Measurements from ENCODE around the gene CCHCR1.

CCHCR1 gene

DNA sequence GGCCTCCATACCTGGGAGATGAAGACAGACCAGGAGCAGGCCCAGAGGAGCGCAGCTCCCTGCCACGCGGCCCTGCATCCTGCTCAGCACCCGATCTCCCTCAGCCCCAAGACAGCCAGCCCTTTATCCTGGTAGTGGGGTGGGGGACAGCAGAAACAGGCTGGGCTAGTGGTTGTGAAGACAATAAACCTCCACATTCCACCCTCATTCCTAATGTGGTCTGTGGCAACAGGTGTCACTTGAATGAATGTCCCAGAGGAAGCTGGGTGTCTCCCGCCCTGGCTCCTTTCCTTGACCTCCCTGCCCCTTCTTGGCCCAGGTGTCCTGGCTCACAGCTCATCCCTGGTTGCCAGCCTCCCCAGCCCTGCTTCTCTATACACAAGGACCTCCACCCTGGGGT is 45.1 kb downstream of the CCHCR1 start, which contains the start of gene C6orf15:
Gene C6orf15, minus strand, starts transcription at position 98 of the 400 bp plus-strand sequence. Its CDS starts 20 bp downstream, at position 78.
- Histone ChIP-seq H3K9ac (ENCODE audit: insufficient read length, low read depth) (no peak within 1 kb of the TSS), H3K9me3 (ENCODE audit: insufficient read depth, low read length) (no peaks in the 10 kb centered on the region; the same call in 1 of the 2 replicates), H3K27me3 (ENCODE audit: insufficient read depth, insufficient read length) (no peaks in the 10 kb centered on the region), H3K4me3 (ENCODE audit: insufficient read length, low read depth) (no peak within 1 kb of the TSS), H3K4me1 (ENCODE audit: insufficient read depth, insufficient read length) (peaks cover 18% of the 10 kb centered on the region), H3K36me3 (ENCODE audit: insufficient read depth, insufficient read length, low read length) (peaks cover 6% of the 10 kb centered on the region)
- DNase-seq (ENCODE audit: low read depth, low spot score): no peak
- TF ChIP-seq ZNF274 (IDR thresholded peaks at IDR 0.05; ENCODE audit: low read depth, low read length) (no peak), YY1 (IDR thresholded peaks at IDR 0.05; ENCODE audit: insufficient read depth, insufficient read length) (no peak), SUZ12 (IDR thresholded peaks at IDR 0.05; ENCODE audit: extremely low read depth, insufficient read depth, insufficient read length) (no peak)

DNA sequence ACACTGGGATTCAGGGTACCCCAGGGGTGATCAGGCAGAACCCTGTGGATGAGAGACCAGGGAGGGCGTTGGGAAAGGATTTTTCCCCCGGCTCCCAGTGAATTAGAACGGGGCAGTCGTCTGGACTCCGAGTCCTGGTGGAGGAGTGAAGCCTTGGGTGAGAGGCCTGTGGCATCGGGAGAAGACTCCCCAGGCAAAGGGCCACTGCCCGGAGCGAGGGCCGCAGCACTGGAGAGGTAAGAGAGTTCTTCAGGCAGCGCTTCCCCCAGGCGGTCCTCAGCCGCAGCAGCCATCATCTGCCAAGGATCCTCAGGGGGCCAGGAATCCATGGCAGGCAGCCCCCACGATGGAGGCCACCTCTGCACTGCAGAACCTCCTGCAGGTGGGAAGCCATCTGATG is 45.9 kb downstream of the CCHCR1 start:
- H3K9ac ChIP-seq (ENCODE audit: insufficient read length, low read depth): no peak overlapping the region
- H3K27me3 ChIP-seq (ENCODE audit: insufficient read depth, insufficient read length): no peaks in the 10 kb centered on the region
- TF ChIP-seq SUZ12 (IDR thresholded peaks at IDR 0.05; ENCODE audit: extremely low read depth, insufficient read depth, insufficient read length): no peak
- no peak for TF ChIP-seq ZNF274 (IDR thresholded peaks at IDR 0.05; ENCODE audit: low read depth, low read length)
- TF ChIP-seq YY1 (IDR thresholded peaks at IDR 0.05; ENCODE audit: insufficient read depth, insufficient read length): no peak
- DNase-seq (ENCODE audit: low read depth, low spot score): no peak
- H3K36me3 ChIP-seq (ENCODE audit: insufficient read depth, insufficient read length, low read length): peaks cover 4% of the 10 kb centered on the region
- peaks cover 16% of the 10 kb centered on the region for H3K4me1 ChIP-seq (ENCODE audit: insufficient read depth, insufficient read length)
- no peak overlapping the region for H3K4me3 ChIP-seq (ENCODE audit: insufficient read length, low read depth)
- no peaks in the 10 kb centered on the region; the same call in 1 of the 2 replicates for H3K9me3 ChIP-seq (ENCODE audit: insufficient read depth, low read length)

DNA sequence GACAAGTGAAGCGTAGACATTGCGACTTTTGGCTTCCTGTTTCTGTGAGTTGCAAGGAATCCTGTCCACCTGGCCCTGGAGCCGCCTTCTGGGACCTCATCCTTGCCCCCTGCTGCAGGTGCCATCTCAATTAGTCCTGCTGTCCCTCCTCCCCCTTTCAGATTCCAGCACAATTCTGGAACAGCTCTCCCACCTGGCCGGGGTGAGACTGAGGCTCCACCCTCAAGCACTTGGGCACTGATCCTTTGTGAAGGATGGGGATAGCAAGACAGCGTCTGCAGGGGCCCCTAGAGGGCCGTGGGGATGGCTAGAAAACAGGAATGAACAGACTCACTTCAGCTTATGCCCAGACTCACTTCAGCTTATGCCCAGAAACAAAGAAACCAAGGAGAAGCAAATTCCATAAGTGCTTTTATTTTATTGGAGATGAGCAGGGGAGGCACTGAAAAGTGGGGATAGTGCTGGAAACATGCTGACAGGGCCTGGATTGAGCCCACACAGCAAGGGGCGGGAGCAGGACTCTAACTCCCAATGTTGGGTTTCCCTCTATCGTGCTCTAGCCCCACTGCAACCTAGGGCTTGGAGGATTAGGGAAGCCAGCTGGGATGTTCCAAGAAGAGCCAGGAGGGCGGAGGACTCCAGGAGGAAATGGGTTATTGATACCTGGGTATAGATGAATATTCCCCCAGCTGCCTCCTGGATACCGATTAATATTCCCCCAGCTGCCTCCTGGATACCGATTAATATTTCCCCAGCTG is 46.6 kb downstream of the CCHCR1 start:
- H3K9ac ChIP-seq (ENCODE audit: insufficient read length, low read depth): no peak overlapping the region
- DNase-seq (ENCODE audit: low read depth, low spot score): no peak
- H3K36me3 ChIP-seq (ENCODE audit: insufficient read depth, insufficient read length, low read length): no peaks in the 10 kb centered on the region
- peaks cover 16% of the 10 kb centered on the region for H3K4me1 ChIP-seq (ENCODE audit: insufficient read depth, insufficient read length)
- H3K27me3 ChIP-seq (ENCODE audit: insufficient read depth, insufficient read length): no peaks in the 10 kb centered on the region
- no peaks in the 10 kb centered on the region for H3K9me3 ChIP-seq (ENCODE audit: insufficient read depth, low read length)
- H3K4me3 ChIP-seq (ENCODE audit: insufficient read length, low read depth): no peak overlapping the region
- TF ChIP-seq SUZ12 (IDR thresholded peaks at IDR 0.05; ENCODE audit: extremely low read depth, insufficient read depth, insufficient read length): no peak
- no peak for TF ChIP-seq YY1 (IDR thresholded peaks at IDR 0.05; ENCODE audit: insufficient read depth, insufficient read length)
- no peak for TF ChIP-seq ZNF274 (IDR thresholded peaks at IDR 0.05; ENCODE audit: low read depth, low read length)

DNA sequence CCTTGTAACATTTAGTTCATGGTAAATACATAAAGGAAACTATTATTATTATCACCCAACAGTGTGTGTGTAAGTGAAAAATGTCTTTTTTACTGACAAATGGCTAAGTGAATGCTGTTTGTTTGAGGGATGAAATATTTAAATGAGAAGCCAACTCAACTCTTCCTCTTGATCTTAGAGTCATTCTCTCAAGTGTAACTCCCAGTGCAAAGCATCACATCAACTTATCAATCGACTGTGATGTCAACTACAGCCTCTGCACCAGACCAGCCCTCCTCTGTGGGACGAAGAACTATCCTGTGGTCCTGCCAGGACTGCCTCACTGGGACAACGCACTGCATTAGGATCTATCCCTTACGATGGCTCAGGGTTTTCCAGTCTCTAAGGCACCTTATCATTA is 50.5 kb downstream of the CCHCR1 start:
- H3K27me3 ChIP-seq (ENCODE audit: insufficient read depth, insufficient read length): no peaks in the 10 kb centered on the region
- no peak overlapping the region for H3K9ac ChIP-seq (ENCODE audit: insufficient read length, low read depth)
- peaks cover 6% of the 10 kb centered on the region for H3K4me1 ChIP-seq (ENCODE audit: insufficient read depth, insufficient read length)
- no peak for DNase-seq (ENCODE audit: low read depth, low spot score)
- H3K36me3 ChIP-seq (ENCODE audit: insufficient read depth, insufficient read length, low read length): no peaks in the 10 kb centered on the region
- no peak for TF ChIP-seq ZNF274 (IDR thresholded peaks at IDR 0.05; ENCODE audit: low read depth, low read length)
- TF ChIP-seq YY1 (IDR thresholded peaks at IDR 0.05; ENCODE audit: insufficient read depth, insufficient read length): no peak
- no peak for TF ChIP-seq SUZ12 (IDR thresholded peaks at IDR 0.05; ENCODE audit: extremely low read depth, insufficient read depth, insufficient read length)
- no peak overlapping the region for H3K4me3 ChIP-seq (ENCODE audit: insufficient read length, low read depth)
- H3K9me3 ChIP-seq (ENCODE audit: insufficient read depth, low read length): no peaks in the 10 kb centered on the region

DNA sequence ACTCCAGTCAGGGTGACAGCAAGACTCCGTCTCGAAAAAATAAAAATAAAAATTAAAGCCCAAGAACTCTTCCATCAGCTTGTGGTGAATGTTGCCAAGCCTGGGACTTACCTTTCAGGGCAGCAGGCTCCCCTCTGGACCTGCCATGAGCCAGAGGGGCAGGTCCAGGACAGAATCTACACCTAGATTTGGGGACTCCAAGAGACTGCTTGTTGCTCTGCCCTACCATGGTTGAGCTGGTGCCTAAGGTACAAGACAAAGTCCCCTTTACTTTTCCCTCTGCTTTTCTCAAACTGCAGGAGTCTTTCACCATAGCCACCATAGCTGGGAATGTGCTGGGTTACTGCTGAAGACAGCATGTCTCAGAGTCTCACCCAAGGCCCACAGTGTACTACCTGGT is 54.5 kb downstream of the CCHCR1 start:
- Histone ChIP-seq H3K4me3 (ENCODE audit: insufficient read length, low read depth) (no peak overlapping the region), H3K9ac (ENCODE audit: insufficient read length, low read depth) (no peak overlapping the region), H3K4me1 (ENCODE audit: insufficient read depth, insufficient read length) (no peaks in the 10 kb centered on the region), H3K36me3 (ENCODE audit: insufficient read depth, insufficient read length, low read length) (no peaks in the 10 kb centered on the region), H3K9me3 (ENCODE audit: insufficient read depth, low read length) (no peaks in the 10 kb centered on the region), H3K27me3 (ENCODE audit: insufficient read depth, insufficient read length) (no peaks in the 10 kb centered on the region)
- TF ChIP-seq SUZ12 (IDR thresholded peaks at IDR 0.05; ENCODE audit: extremely low read depth, insufficient read depth, insufficient read length) (no peak), YY1 (IDR thresholded peaks at IDR 0.05; ENCODE audit: insufficient read depth, insufficient read length) (no peak), ZNF274 (IDR thresholded peaks at IDR 0.05; ENCODE audit: low read depth, low read length) (no peak)
- no peak for DNase-seq (ENCODE audit: low read depth, low spot score)

DNA sequence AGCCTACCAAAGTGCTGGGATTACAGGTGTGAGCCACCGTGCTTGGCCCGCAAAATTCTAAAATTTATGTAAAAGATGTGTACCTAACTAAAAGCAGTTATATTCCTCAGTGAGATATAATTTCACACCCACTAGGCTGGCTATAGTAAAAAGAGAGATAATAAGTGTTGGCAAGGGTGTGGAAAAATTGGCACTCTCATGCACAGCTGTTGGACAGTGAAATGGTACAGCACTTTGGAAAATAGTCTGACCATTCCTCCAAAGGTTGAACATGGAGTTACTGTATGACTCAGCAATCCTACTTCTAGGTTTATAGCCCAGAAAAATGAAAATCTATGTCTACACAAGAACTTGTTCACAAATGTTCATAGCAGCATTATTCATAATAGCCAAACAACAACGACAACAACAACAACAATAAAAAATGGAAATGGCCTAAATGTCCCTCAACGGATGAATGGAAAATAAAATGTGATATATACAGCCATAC is 59.1 kb downstream of the CCHCR1 start:
- H3K4me3 ChIP-seq (ENCODE audit: insufficient read length, low read depth): no peak overlapping the region
- no peak for DNase-seq (ENCODE audit: low read depth, low spot score)
- no peaks in the 10 kb centered on the region for H3K9me3 ChIP-seq (ENCODE audit: insufficient read depth, low read length)
- H3K36me3 ChIP-seq (ENCODE audit: insufficient read depth, insufficient read length, low read length): no peaks in the 10 kb centered on the region
- no peak overlapping the region for H3K9ac ChIP-seq (ENCODE audit: insufficient read length, low read depth)
- no peaks in the 10 kb centered on the region for H3K4me1 ChIP-seq (ENCODE audit: insufficient read depth, insufficient read length)
- H3K27me3 ChIP-seq (ENCODE audit: insufficient read depth, insufficient read length): no peaks in the 10 kb centered on the region
- TF ChIP-seq ZNF274 (IDR thresholded peaks at IDR 0.05; ENCODE audit: low read depth, low read length) (no peak), YY1 (IDR thresholded peaks at IDR 0.05; ENCODE audit: insufficient read depth, insufficient read length) (no peak), SUZ12 (IDR thresholded peaks at IDR 0.05; ENCODE audit: extremely low read depth, insufficient read depth, insufficient read length) (no peak)

DNA sequence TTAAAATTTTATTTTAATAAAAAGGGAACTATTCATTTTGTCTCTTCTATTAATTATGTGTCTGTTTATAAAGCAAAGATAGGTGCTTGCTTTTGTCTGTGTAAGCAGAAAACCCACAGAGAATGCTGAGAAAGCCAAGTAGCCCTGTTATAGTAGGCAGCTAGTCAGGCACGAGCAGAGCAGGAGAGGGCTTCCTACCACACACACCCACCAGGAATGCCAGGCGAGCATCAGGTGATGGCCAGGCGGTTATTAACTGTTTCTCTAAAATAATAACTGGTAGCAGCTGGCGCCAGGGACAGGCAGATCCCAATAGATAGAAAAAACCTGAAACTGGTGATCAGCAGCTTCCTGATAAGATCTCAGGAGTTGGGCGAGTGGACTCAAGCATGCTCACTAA is 60.9 kb downstream of the CCHCR1 start:
- no peak for DNase-seq (ENCODE audit: low read depth, low spot score)

More for the DNA sequence above, 60.9 kb downstream of the CCHCR1 start:
- Histone ChIP-seq H3K9me3 (ENCODE audit: insufficient read depth, low read length) (no peaks in the 10 kb centered on the region), H3K9ac (ENCODE audit: insufficient read length, low read depth) (no peak overlapping the region), H3K27me3 (ENCODE audit: insufficient read depth, insufficient read length) (no peaks in the 10 kb centered on the region), H3K4me1 (ENCODE audit: insufficient read depth, insufficient read length) (no peaks in the 10 kb centered on the region), H3K36me3 (ENCODE audit: insufficient read depth, insufficient read length, low read length) (no peaks in the 10 kb centered on the region), H3K4me3 (ENCODE audit: insufficient read length, low read depth) (no peak overlapping the region)
- TF ChIP-seq SUZ12 (IDR thresholded peaks at IDR 0.05; ENCODE audit: extremely low read depth, insufficient read depth, insufficient read length) (no peak), ZNF274 (IDR thresholded peaks at IDR 0.05; ENCODE audit: low read depth, low read length) (no peak), YY1 (IDR thresholded peaks at IDR 0.05; ENCODE audit: insufficient read depth, insufficient read length) (no peak)
